ENCODE measurements around the gene RNASE12. TPM values are rescaled to one million over a fixed set of nuclear protein-coding genes. Genes with fewer than 3 reads are reported as not detected.
"Not testable (repeated sequence)": the region's sequence is repeated elsewhere in the genome, so short reads cannot be mapped to it uniquely, and the experiment has no call there.

RNASE12 gene
- total and polyA plus RNA-seq, 2 donors (not counting 3 experiments of a cell fraction or from before 2014, with no cell fraction given) = not detected

- H3K4me2 ChIP-seq (ENCODE audit: insufficient read depth, low read length); CTCF ChIA-PET; H3K9me1 ChIP-seq (replicated peaks; ENCODE audit: control insufficient read depth, extremely low read depth, insufficient read depth, low read length); intact Hi-C loops (cut with micrococcal nuclease); H3K27ac ChIP-seq (ENCODE audit: insufficient read depth, low read depth, low read length); H3K4me1 ChIP-seq (ENCODE audit: control insufficient read depth, extremely low read depth, insufficient read depth, low read length); H4K20me1 ChIP-seq (replicated peaks; ENCODE audit: control insufficient read depth, extremely low read depth, insufficient read depth, low read length); H3K79me2 ChIP-seq (ENCODE audit: control insufficient read depth, insufficient read depth, low read length); POLR2A ChIA-PET; H3K4me3 ChIP-seq (replicated peaks in 1 of 3; ENCODE audit: insufficient read depth in 1 of 3, low read depth in 1 of 3, low read length in 3 of 3); H3K9ac ChIP-seq (replicated peaks; ENCODE audit: extremely low read depth, insufficient read depth, low read length); H2AFZ ChIP-seq (ENCODE audit: low read depth, low read length); dilution Hi-C loops (cut with MboI; ENCODE audit: extremely low pct_ligation_motif_present, low sequenced_read_pairs); H3K27me3 ChIP-seq (ENCODE audit: control insufficient read depth in 2 of 2, insufficient read depth in 2 of 2, low read length in 2 of 2); BruUV-seq (replicated peaks); FAIRE-seq; H3K36me3 ChIP-seq (ENCODE audit: control insufficient read depth in 2 of 2, extremely low read depth in 1 of 2, insufficient read depth in 2 of 2, low read length in 2 of 2); H3K9me3 ChIP-seq (replicated peaks; ENCODE audit: control insufficient read depth, insufficient read depth, low read length); DNase-seq (ENCODE audit: low read depth, low spot score): not testable (repeated sequence)
Observed at GRCh38 chr14:20569865-20570264, 21.3 kb downstream of the RNASE12 start.

- BruUV-seq (replicated peaks) = no TSS peak
- CTCF ChIA-PET = no interaction called here
- Histone ChIP-seq H2AFZ (ENCODE audit: low read depth, low read length) (no peak overlapping the region), H3K9ac (replicated peaks; ENCODE audit: extremely low read depth, insufficient read depth, low read length) (no peak overlapping the region), H3K4me2 (ENCODE audit: insufficient read depth, low read length) (no peak overlapping the region), H3K79me2 (ENCODE audit: control insufficient read depth, insufficient read depth, low read length) (no peaks in the 10 kb centered on the region), H3K9me1 (replicated peaks; ENCODE audit: control insufficient read depth, extremely low read depth, insufficient read depth, low read length) (no peaks in the 10 kb centered on the region), H3K4me1 (ENCODE audit: control insufficient read depth, extremely low read depth, insufficient read depth, low read length) (no peaks in the 10 kb centered on the region), H3K27me3 (ENCODE audit: control insufficient read depth in 2 of 2, insufficient read depth in 2 of 2, low read length in 2 of 2) (peaks cover 0 to 1% of the 10 kb centered on the region in 2 experiments), H3K36me3 (ENCODE audit: control insufficient read depth in 2 of 2, extremely low read depth in 1 of 2, insufficient read depth in 2 of 2, low read length in 2 of 2) (no peaks in the 10 kb centered on the region), H3K9me3 (replicated peaks; ENCODE audit: control insufficient read depth, insufficient read depth, low read length) (no peaks in the 10 kb centered on the region), H3K4me3 (replicated peaks in 1 of 3; ENCODE audit: insufficient read depth in 1 of 3, low read depth in 1 of 3, low read length in 3 of 3) (no peak overlapping the region), H4K20me1 (replicated peaks; ENCODE audit: control insufficient read depth, extremely low read depth, insufficient read depth, low read length) (no peaks in the 10 kb centered on the region), H3K27ac (ENCODE audit: insufficient read depth, low read depth, low read length) (no peak overlapping the region)
- DNase-seq (ENCODE audit: low read depth, low spot score) (no peak), FAIRE-seq (no peak)
- dilution Hi-C loops (cut with MboI; ENCODE audit: extremely low pct_ligation_motif_present, low sequenced_read_pairs) = no loop called here
- POLR2A ChIA-PET = no interaction called here
- TF ChIP-seq FOS (IDR thresholded peaks at IDR 0.05; ENCODE audit: borderline replicate concordance, insufficient read depth, low read length) (no peak), EZH2 (IDR thresholded peaks at IDR 0.05; ENCODE audit: borderline replicate concordance, low read depth, low read length, severe bottlenecking) (no peak), POLR2AphosphoS5 (IDR thresholded peaks at IDR 0.05; ENCODE audit: insufficient read depth, low read depth, low read length) (no peak), JUN (IDR thresholded peaks at IDR 0.05; ENCODE audit: borderline replicate concordance, insufficient read depth, insufficient read length, low read depth) (no peak), CTCF (IDR thresholded peaks at IDR 0.05; ENCODE audit: extremely low read depth in 1 of 2, insufficient read depth in 1 of 2, low read depth in 1 of 2, low read length in 2 of 2) (no peak), GATA2 (IDR thresholded peaks at IDR 0.05; ENCODE audit: insufficient read depth, insufficient read length, low read depth, low read length) (no peak), MYC (IDR thresholded peaks at IDR 0.05; ENCODE audit: low read depth, low read length) (no peak), MAX (IDR thresholded peaks at IDR 0.05; ENCODE audit: insufficient read depth, insufficient read length) (no peak), POLR2A (IDR thresholded peaks at IDR 0.05; ENCODE audit: low read depth, low read length) (no peak)
- intact Hi-C loops (cut with micrococcal nuclease) = no loop called here
Observed at GRCh38 chr14:20569066-20569465, 22.1 kb downstream of the RNASE12 start.
